Erythroblast (primary cell): Measurements from ENCODE around the gene GPRIN1.
"Not testable (repeated sequence)": the region's sequence is repeated elsewhere in the genome, so short reads cannot be mapped to it uniquely, and the experiment has no call there.

Source experiments
- DNase-seq, 2 experiments: peaks; one replicate each; lab custom pipeline; 2025; lab: John Stamatoyannopoulos, UW
- GATA1 ChIP-seq: IDR thresholded peaks from 2 replicates; pipeline ENCODE4 v1.6.1; 2011; ENCODE audit warnings: low read depth, mild to moderate bottlenecking, control low read depth, low read length, moderate library complexity
- POLR2A ChIP-seq: IDR thresholded peaks from 2 replicates; pipeline ENCODE4 v1.6.1; 2011; ENCODE audit warnings: mild to moderate bottlenecking, low read length

GPRIN1 gene

GRCh38 chr5:176570044-176570443 lies 39.9 kb downstream of the GPRIN1 start:
- DNase-seq: no peak
- TF ChIP-seq POLR2A (no peak), GATA1 (no peak)

DNA sequence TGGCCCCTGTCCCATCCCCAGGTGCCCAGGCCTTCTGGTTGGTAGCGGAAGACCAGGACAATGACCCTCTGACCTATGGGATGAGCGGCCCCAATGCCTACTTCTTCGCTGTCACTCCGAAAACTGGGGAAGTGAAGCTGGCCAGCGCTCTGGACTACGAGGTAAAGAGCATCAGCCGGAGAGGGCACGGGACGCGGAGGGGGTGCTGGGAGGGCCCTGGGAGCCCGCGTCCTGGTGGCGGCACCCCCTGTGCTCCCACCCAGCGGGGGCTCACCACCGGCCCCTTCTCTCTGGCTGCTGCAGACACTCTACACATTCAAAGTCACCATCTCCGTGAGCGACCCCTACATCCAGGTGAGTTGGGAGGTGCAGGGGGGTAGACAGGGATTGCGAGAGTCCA lies 41.3 kb downstream of the GPRIN1 start:
- DNase-seq: no peak
- TF ChIP-seq POLR2A (no peak), GATA1 (no peak)

DNA sequence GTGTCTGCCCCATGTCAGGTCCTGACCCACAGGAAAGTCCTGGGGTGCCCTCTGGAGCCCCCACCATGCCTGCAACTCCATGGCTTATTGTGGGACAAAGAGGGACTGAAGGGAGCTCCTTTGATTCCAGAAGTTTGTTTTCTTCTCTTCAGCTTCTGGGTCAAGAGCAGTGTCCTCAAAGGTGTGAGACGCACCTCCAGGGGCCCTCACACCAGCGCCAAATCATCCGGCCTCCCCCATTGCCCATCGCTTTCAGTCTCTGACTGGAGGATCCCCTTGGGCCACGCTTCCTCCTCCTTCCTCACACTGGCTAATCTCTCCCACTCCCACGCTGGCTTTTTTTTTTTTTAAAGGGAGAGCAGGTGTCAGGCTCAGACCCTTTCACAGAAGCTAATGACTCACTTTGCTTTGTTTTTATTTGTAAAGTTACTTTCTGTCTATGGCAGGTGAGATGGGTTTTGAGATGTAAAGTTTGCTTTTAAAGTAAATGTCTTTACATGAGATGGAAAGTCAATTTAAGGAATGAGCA lies 44.1 kb downstream of the GPRIN1 start:
- no peak for TF ChIP-seq POLR2A
- no peak for TF ChIP-seq GATA1
- no peak for DNase-seq

GRCh38 chr5:176564002-176564401 lies 46.0 kb downstream of the GPRIN1 start:
- DNase-seq: no peak
- TF ChIP-seq GATA1: no peak
- TF ChIP-seq POLR2A: no peak

GRCh38 chr5:176562189-176562588 lies 47.8 kb downstream of the GPRIN1 start:
- no peak for TF ChIP-seq POLR2A
- no peak for TF ChIP-seq GATA1
- DNase-seq: no peak

DNA sequence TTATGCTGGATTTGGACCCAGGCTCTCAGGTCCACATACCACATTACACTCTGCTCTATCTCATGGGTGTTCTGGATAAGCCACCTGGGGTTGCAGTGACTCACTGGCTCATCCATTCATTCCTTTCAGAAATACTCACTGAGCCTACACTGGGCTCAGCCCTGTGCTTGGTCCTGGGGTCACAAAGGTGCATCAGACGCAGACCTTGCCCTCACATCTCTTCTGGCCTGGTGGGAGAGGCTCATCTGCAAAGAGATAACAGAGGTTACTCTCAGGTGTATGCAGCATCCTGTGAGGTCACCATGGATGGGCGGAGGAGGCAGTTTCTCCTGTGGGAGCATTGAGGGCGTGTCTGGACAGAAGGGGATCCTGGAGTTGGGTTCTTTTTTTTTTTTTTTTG lies 48.7 kb downstream of the GPRIN1 start:
- TF ChIP-seq POLR2A (no peak), GATA1 (no peak)
- DNase-seq: no peak

- TF ChIP-seq POLR2A: no peak
- no peak for TF ChIP-seq GATA1
- no peak for DNase-seq
These were observed 49.6 kb downstream of the GPRIN1 start for GRCh38 chr5:176560364-176560763.

DNA sequence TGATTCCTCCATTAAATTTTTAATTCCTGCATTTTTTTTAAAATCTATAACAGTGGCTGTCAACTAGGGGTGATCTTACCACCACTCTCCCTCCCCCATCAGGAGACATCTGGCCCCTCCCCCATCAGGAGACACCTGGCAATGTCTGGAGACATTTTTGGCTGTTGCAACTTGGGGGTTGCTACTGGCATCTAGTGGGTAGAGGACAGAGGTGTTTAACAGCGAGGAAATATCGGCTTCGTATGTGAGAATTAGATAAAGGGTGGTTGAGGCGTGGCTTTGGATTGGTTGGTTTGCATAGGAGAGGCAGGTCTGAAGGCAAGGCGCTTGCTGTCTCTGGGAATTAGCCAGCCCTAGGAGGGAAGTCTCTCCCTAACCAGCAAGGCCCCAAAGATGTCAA lies 50.3 kb downstream of the GPRIN1 start:
- TF ChIP-seq GATA1 (no peak), POLR2A (no peak)
- peak in 1 of 2 experiments; percentile 25 for DNase-seq

- no peak for TF ChIP-seq POLR2A
- no peak for DNase-seq
These were observed 52.1 kb downstream of the GPRIN1 start for GRCh38 chr5:176557846-176558245.

GRCh38 chr5:176553260-176554085 lies 56.5 kb downstream of the GPRIN1 start:
- TF ChIP-seq GATA1: no peak
- TF ChIP-seq POLR2A: no peak
- DNase-seq: no peak

DNA sequence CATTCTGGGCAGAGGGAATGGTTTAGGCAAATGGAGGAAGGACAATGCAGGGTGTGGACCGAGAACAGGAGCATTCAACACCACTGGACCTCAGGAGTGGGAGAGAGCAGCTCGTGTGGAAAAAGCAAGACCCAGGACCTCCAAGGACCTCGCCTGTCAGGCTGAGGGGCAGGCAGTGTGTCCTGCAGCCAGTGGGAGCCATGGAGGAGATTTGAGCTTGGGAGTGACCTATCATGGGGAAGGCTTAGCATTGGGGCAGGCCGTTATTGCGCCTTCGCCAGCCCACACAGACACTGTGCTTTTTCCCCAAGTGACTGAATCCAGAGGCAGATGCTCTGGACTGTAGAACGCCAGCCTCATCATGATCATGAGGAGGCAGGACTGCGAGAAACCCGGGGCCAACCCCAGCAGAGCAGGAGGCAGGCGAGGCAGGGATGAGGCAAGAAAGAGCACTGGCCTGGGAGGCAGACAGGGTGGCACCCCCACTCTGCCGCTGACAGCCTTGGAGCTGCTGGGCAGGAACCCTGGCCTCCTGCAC lies 57.6 kb downstream of the GPRIN1 start:
- no peak for TF ChIP-seq POLR2A
- TF ChIP-seq GATA1: no peak
- no peak for DNase-seq

DNA sequence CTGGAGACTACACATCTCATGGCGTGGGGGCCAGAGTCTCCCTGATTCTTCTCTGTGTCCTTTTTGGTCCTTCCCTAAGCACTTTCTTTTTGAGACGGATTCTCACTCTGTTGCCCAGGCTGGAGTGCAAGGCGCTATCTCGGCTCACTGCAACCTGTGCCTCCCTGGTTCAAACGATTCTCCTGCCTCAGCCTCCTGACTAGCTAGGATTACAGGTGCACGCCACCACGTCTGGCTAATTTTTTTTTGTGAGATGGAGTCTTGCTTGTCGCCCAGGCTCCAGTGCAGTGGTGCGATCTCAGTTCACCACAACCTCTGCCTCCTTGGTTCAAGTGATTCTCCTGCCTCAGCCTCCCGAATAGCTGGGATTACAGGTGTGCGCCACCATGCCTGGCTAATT lies 59.0 kb downstream of the GPRIN1 start:
- not testable (repeated sequence) for DNase-seq

DNA sequence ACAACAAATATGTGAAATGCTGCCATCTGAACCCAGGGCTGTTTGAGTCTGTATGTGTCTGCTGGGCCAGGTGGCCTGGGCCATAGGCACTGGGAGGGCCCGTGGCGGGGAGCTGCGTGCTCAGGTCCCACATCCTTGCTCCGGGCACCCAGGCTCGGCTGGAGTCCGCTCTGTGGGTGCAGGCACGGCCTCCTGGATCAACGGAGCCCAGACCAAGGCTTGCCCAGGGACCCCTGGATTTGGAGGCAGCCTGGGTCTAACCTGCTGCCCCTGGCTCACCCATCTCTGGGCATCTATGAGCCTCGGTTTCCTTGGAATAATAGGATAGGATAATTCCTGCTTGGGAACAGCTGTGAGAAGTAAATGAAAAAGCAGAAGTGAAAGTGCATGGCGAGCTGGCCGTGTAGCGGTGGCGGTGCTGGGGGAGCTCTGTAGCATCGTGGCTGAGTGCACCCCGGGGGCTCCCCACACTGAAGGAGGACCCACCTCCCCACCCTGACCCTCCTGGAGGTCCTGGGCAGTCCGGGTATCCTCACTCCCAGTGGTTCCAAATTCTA lies 59.6 kb downstream of the GPRIN1 start:
- TF ChIP-seq GATA1: no peak
- no peak for TF ChIP-seq POLR2A
- no peak for DNase-seq

DNA sequence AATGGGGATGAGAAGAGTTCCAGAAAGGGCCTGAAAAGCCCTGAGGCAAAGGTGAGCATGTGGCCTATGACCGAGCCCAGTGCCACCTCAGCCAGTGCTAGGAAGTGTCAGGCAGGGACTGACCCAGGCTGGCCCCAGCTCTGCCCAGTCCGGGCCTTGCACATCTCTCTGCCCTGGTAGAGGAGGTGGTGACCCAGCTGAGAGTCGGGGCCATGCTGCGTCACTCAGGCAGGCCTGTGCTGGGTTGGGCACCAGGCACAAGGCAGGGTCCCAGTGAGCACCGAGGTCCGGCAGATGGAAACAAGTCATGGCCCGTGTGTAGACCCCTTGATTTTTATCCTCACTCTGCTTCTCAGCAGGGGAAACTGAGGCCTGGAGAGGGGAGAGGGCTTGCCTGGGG lies 60.1 kb downstream of the GPRIN1 start:
- TF ChIP-seq POLR2A (no peak), GATA1 (no peak)
- no peak for DNase-seq
